ENCODE results near the gene TJP3. TPM values are rescaled to one million over a fixed set of nuclear protein-coding genes. Genes with fewer than 3 reads are reported as not detected.

The TJP3 gene
- total and polyA plus RNA-seq, 10 of the 15 experiments (the other 5 are each of a cell fraction or from before 2014, with no cell fraction given), result 0.04 to 1.2 (median 0.29) TPM; not detected in 6

- TF ChIP-seq SUZ12 (IDR thresholded peaks at IDR 0.05; ENCODE audit: unreplicated experiment) (no peak), YY1 (IDR thresholded peaks at IDR 0.05; ENCODE audit: low read depth, low read length) (no peak)
Observed at GRCh38 chr19:3680939-3681338, 27.2 kb upstream of the TJP3 start (continued).

- Histone ChIP-seq H3K36me3 (ENCODE audit: control insufficient read depth in 2 of 2, insufficient read depth in 2 of 2, low read length in 1 of 2) (peaks cover 3 to 5% of the 10 kb centered on the region in 2 experiments; a peak in 2 of 4 replicates), H3K9me3 (replicated peaks; ENCODE audit: control insufficient read depth, insufficient read depth, low read length) (peaks cover 7% of the 10 kb centered on the region), H3K4me1 (ENCODE audit: control insufficient read depth, insufficient read depth, low read length) (peaks cover 16% of the 10 kb centered on the region), H2AFZ (ENCODE audit: control insufficient read depth, low read depth, low read length) (no peak overlapping the region), H3K79me2 (ENCODE audit: control insufficient read depth, insufficient read depth, low read length) (peaks cover 5% of the 10 kb centered on the region; the same call in 1 of the 2 replicates), H3K27me3 (replicated peaks in 1 of 2; ENCODE audit: control insufficient read depth in 2 of 2, insufficient read depth in 2 of 2, low read length in 1 of 2) (no peaks in the 10 kb centered on the region), H3K4me2 (ENCODE audit: control insufficient read depth, insufficient read depth) (no peak overlapping the region), H3K9ac (ENCODE audit: control insufficient read depth, insufficient read depth, low read length) (no peak overlapping the region), H3K4me3 (no peak overlapping the region), H3K27ac (ENCODE audit: control insufficient read depth, insufficient read depth) (no peak overlapping the region), H4K20me1 (ENCODE audit: control insufficient read depth, insufficient read depth) (no peaks in the 10 kb centered on the region)
- CTCF ChIA-PET, result interaction anchor here (0.6 to 0.7 kb wide), 2 partner anchors 457 to 557 kb away, joined by 3 read pairs; no protein-coding TSS in a partner anchor
- SMC1A ChIA-PET (ENCODE audit: uncharacterized antibody, unreplicated experiment), result no interaction called here
- in situ Hi-C loops (cut with MboI) (no loop called here), intact Hi-C loops (cut with micrococcal nuclease; ENCODE audit: unreplicated experiment) (no loop called here)
- FAIRE-seq, result no peak
- WGBS (ENCODE audit: insufficient coverage, insufficient replicate concordance, low lambda C conversion rate, missing lambda C conversion rate), result 97% methylated on average over 10 of the region's 10 CpGs
- no peak for DNase-seq (ENCODE audit: low read depth, low spot score)
- no peak for ATAC-seq
- POLR2A ChIA-PET, result no interaction called here
- no TSS peak for BruUV-seq (replicated peaks)
- RAD21 ChIA-PET (ENCODE audit: unreplicated experiment), result no interaction called here
- TF ChIP-seq CBX5 (IDR thresholded peaks at IDR 0.05; ENCODE audit: low read depth) (no peak), RUNX3 (IDR thresholded peaks at IDR 0.05; ENCODE audit: low read length) (no peak), RBBP5 (conservative IDR thresholded peaks at IDR 0.05) (no peak), STAT1 (conservative IDR thresholded peaks at IDR 0.05) (no peak), ATF2 (IDR thresholded peaks at IDR 0.05; ENCODE audit: low read length) (no peak), YY1 (IDR thresholded peaks at IDR 0.05; ENCODE audit: low read depth, low read length) (no peak), ZNF207 (IDR thresholded peaks at IDR 0.05; ENCODE audit: borderline replicate concordance) (no peak), ATF3 (IDR thresholded peaks at IDR 0.05; ENCODE audit: borderline replicate concordance, extremely low read depth, low read depth, low read length) (no peak), MYC (IDR thresholded peaks at IDR 0.05; ENCODE audit: insufficient read depth, insufficient read length, insufficient replicate concordance, low read length, severe bottlenecking) (no peak), SPI1 (IDR thresholded peaks at IDR 0.05; ENCODE audit: borderline replicate concordance, insufficient read depth, low read depth, low read length) (no peak), MXI1 (IDR thresholded peaks at IDR 0.05; ENCODE audit: low read depth, low read length) (no peak), SKIL (IDR thresholded peaks at IDR 0.05; ENCODE audit: low read depth, poor library complexity, severe bottlenecking) (no peak), CBFB (IDR thresholded peaks at IDR 0.05; ENCODE audit: low read depth) (no peak), RAD51 (IDR thresholded peaks at IDR 0.05) (no peak), ZNF592 (IDR thresholded peaks at IDR 0.05) (no peak)
Observed at GRCh38 chr19:3682286-3682685, 25.9 kb upstream of the TJP3 start.

Data from GM12878 (cell line).